RWPE1 (cell line): ENCODE results near the gene RNF123.

ENCODE experiments used
- CTCF ChIA-PET: fragments of 350-600 bp; sonication (Branson Sonifier 250); formaldehyde crosslinking; extraction: SDS; loops from one replicate; lab custom pipeline; 2021; lab: Yijun Ruan, JAX
- POLR2A ChIA-PET: fragments of 400-600 bp; formaldehyde crosslinking; extraction: SDS; loops from one replicate; lab custom pipeline; 2020; ENCODE audit warnings: antibody characterized with exemption; ENCODE audit not compliant: low non-redundant PET; lab: Yijun Ruan, JAX
- DNase-seq: peaks from one replicate; pipeline ENCODE4 v3.0.0; 2012; ENCODE audit warnings: low spot score
- H3K27ac ChIP-seq: fragments of 450-650 bp; 2 replicates; pipeline ENCODE4 v1.5.1; 2017
- TF ChIP-seq, protein P1 (sequence below): fragments of 450-650 bp; conservative IDR thresholded peaks from 2 replicates; pipeline ENCODE4 v1.5.1; 2017; ENCODE audit warnings: low read depth, mild to moderate bottlenecking

The RNF123 gene

DNA sequence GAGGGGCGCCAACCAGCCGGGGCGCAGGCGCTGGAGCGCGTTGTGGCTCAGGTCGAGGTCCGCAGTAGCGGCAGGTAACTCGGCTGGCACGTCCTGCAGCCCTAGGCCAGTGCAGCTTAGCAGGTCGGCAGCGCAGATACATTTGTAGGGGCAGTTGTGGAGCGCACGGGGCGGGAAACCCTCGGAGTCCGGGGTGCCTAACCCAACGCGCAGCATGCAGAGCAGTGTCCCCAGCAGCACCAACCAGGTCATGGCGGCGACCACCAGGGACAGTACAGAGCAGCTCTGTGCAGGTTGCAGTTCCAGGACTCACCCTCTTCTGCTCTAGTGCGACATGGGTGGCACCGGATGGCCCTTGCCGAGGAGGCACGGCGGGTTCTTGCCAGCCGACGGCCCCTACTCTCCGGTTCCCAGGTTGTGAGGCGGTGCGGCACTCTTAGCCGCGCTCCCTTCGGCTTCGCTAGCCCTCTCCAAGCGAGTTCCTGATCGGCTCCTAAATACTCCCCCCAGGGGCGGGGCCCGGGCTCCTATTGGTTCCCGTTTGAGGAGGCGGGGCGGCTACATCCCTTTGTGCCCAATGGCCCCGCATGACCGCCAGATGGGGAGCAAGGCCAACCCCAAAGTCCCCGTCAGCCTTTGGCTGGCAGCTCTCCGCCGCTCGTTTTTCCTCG, 30.0 kb downstream of the RNF123 start, which contains the start of gene AMIGO3:
TSS of gene AMIGO3 (minus strand) at position 471 of the 671 bp plus-strand sequence. CDS start at position 252, 219 bp downstream.
- POLR2A ChIA-PET, result no interaction called here
- CTCF ChIA-PET, result interaction anchor here (0.6 to 1.6 kb wide), 4 partner anchors 15 to 898 kb away, joined by 3 to 7 read pairs (median 4); partner anchors contain the start of gene MON1A
- DNase-seq, result peak; percentile 95
- TF ChIP-seq, protein P1, sequence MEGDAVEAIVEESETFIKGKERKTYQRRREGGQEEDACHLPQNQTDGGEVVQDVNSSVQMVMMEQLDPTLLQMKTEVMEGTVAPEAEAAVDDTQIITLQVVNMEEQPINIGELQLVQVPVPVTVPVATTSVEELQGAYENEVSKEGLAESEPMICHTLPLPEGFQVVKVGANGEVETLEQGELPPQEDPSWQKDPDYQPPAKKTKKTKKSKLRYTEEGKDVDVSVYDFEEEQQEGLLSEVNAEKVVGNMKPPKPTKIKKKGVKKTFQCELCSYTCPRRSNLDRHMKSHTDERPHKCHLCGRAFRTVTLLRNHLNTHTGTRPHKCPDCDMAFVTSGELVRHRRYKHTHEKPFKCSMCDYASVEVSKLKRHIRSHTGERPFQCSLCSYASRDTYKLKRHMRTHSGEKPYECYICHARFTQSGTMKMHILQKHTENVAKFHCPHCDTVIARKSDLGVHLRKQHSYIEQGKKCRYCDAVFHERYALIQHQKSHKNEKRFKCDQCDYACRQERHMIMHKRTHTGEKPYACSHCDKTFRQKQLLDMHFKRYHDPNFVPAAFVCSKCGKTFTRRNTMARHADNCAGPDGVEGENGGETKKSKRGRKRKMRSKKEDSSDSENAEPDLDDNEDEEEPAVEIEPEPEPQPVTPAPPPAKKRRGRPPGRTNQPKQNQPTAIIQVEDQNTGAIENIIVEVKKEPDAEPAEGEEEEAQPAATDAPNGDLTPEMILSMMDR, result peak; percentile 37; the same call in 1 of the 2 replicates
- H3K27ac ChIP-seq, result peak within 1 kb of the TSS; percentile 72

DNA sequence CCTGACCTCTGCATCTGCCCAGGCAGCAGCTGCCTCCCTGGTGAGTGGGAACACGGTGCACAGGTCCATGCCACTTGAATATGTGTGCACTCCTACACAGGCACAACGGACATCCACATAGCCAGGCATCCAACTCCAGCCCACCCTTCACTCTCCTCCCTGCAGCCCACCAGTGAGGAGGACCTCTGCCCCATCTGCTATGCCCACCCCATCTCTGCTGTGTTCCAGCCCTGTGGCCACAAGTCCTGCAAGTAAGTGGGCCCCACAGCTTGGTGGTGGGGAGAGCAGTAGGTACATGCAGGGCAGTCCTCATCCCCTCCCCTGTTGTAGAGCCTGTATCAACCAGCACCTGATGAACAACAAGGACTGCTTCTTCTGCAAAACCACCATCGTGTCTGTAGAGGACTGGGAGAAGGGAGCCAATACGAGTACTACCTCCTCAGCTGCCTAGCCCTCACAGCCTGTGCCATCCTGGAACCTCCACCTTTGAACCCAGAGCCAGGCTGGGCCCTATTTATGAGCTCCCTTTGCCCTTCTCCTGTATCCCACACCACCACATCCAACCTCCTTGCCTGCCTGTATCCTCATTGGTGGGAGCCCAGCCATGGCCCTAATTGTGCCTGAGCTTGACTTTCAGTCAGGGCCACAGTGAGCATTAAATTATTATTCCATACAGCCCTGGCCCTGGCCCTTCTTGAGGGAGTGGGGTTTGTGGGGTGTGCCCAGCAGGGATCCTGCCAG, 31.7 kb downstream of the RNF123 start:
- no peak for DNase-seq

DNA sequence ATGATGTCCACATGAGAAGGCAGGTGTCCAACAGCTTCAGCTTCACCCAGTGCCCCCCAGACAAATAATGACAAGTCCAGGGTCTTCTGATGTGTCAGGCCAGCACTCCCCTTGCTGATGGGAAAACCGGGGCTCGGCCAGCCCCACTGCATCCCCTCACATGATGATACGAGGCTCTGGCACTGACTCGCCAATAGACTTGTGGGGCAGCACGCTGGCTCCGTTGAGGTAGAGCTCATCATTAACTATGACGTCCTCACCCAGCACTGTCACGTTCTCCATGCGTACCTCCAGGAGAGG, 32.2 kb downstream of the RNF123 start:
- peak overlapping the region; percentile 72 for H3K27ac ChIP-seq
- ChIA-PET POLR2A (no interaction called here), CTCF (no interaction called here)
- TF ChIP-seq, protein P1, result no peak
- no peak for DNase-seq

More for the DNA sequence above, 31.7 kb downstream of the RNF123 start:
- CTCF ChIA-PET, result no interaction called here
- H3K27ac ChIP-seq, result peak overlapping the region; percentile 72
- TF ChIP-seq, protein P1, result no peak
- POLR2A ChIA-PET, result no interaction called here

DNA sequence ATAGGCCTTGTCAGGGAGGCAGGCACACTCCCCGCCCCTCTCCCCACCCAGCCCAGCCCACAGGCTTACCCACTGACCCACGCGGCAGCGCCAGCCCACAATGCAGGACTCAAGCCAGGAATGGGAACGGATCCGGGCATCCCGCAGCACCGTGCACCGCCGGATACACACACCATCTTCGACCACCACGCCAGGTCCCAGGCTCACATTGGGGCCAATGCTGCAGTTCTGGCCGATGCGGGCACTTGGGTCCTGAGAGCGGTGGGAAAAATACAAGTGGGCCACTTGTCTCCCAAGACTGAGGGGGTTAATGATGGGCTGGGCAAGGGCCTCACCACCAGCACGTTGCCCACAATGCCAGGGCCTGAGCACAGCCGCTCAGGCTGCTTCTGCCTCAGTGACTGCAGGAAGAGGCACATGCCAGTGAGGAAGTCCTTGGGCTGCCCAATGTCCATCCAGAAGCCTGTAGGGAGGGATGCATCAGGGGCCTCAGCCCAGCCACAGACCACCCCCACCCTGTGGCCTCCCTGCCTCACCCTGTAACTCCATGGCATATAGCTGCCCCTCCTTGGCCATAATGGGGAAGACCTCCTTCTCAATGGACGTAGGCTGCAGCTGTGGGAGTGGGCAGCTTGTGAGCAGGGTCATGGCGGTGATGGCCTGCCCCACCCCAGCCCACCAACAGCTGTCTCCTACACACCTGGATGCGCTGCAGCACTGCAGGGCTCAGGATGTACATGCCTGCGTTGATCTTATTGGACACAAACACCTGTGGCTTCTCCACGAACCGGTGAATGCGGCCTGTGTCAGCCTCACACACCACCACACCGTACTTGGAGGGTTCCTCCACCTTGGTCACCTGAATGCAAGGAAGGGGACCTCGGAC, 32.8 kb downstream of the RNF123 start:
- peak overlapping the region; percentile 89 for H3K27ac ChIP-seq
- DNase-seq, result no peak
- POLR2A ChIA-PET, result no interaction called here
- TF ChIP-seq, protein P1, result no peak
- CTCF ChIA-PET, result no interaction called here

DNA sequence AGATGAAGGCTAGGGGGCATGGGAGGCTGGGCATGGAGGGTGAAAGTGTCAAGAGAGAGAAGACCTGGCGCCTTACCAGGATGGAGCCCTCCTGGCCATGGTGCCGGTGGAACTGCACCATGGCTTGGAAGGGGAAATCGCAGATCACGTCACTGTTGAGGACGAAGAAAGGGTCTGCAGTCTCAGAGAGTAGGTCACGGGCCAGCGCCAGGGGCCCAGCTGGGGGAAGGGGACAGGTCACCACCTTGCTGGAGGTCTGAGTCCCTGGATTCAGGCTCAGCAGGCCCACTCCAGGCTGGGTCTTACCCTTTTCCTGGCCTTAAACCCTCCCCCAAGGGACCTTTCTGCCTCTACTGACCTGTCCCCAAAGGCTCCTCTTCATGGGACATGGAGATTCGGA, 33.5 kb downstream of the RNF123 start:
- TF ChIP-seq, protein P1, result no peak
- peak overlapping the region; percentile 89 for H3K27ac ChIP-seq
- DNase-seq, result no peak
- CTCF ChIA-PET, result interaction anchor here (0.9 kb wide), 1 partner anchor 50 kb away, joined by 5 read pairs; no protein-coding TSS in a partner anchor
- POLR2A ChIA-PET, result no interaction called here

DNA sequence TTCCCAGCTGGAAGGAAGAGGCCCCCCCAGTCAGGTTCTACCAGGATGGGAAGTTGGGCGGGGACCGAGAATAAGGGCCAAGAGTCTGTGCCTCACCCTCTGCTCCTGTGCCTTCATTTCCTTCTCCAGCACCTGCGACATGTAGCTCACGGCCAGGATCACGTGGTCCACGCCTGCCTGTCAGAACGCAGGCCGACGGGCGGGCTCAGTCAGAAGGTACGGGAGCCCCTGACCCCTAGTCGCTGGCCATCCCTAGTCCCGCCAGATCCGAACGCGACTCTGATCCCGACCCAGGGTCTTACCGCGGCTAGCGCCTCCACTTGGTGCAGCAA, 33.9 kb downstream of the RNF123 start:
- ChIA-PET CTCF (interaction anchor here (0.9 kb wide), 1 partner anchor 50 kb away, joined by 5 read pairs; no protein-coding TSS in a partner anchor), POLR2A (no interaction called here)
- no peak for DNase-seq
- TF ChIP-seq, protein P1, result no peak
- peak overlapping the region; percentile 89 for H3K27ac ChIP-seq
